TTC549 (cell line): Measurements from ENCODE around the gene ITGAD.

Source experiments
- FAIRE-seq: peaks from 2 replicates; lab custom pipeline; 2012; peaks lifted over from hg19 to GRCh38; lab: Jason Lieb, UNC

The ITGAD gene

GRCh38 chr16:31365131-31365865, 27.8 kb upstream of the ITGAD start:
- no peak for FAIRE-seq

- no peak for FAIRE-seq
Measured at GRCh38 chr16:31367853-31368252, 25.3 kb upstream of the ITGAD start.

GRCh38 chr16:31371008-31371407, 22.1 kb upstream of the ITGAD start:
- FAIRE-seq = no peak

GRCh38 chr16:31371619-31372484, 21.3 kb upstream of the ITGAD start:
- no peak for FAIRE-seq

GRCh38 chr16:31373235-31373634, 19.9 kb upstream of the ITGAD start:
- FAIRE-seq = no peak

- no peak for FAIRE-seq
Measured at GRCh38 chr16:31375231-31375630, 17.9 kb upstream of the ITGAD start.

- no peak for FAIRE-seq
Measured at GRCh38 chr16:31376705-31377104, 16.4 kb upstream of the ITGAD start.

- FAIRE-seq = no peak
Measured at GRCh38 chr16:31377210-31377903, 15.8 kb upstream of the ITGAD start.

GRCh38 chr16:31380201-31380600, 12.9 kb upstream of the ITGAD start:
- no peak for FAIRE-seq

GRCh38 chr16:31382485-31383161, 10.5 kb upstream of the ITGAD start:
- FAIRE-seq = no peak

- FAIRE-seq = no peak
Measured at GRCh38 chr16:31385680-31386079, 7.5 kb upstream of the ITGAD start.

- no peak for FAIRE-seq
Measured at GRCh38 chr16:31386157-31386984, 6.8 kb upstream of the ITGAD start.

- no peak for FAIRE-seq
Measured at GRCh38 chr16:31388535-31388934, 4.6 kb upstream of the ITGAD start.

- FAIRE-seq = no peak
Measured at GRCh38 chr16:31390504-31391041, 2.6 kb upstream of the ITGAD start.

GRCh38 chr16:31395647-31396046, 2.5 kb downstream of the ITGAD start:
- FAIRE-seq = no peak

- no peak for FAIRE-seq
Measured at GRCh38 chr16:31397096-31397660, 4.0 kb downstream of the ITGAD start.

- no peak for FAIRE-seq
Measured at GRCh38 chr16:31397701-31398100, 4.6 kb downstream of the ITGAD start.

- no peak for FAIRE-seq
Measured at GRCh38 chr16:31400191-31400590, 7.1 kb downstream of the ITGAD start.

GRCh38 chr16:31401436-31401835, 8.3 kb downstream of the ITGAD start:
- no peak for FAIRE-seq

- FAIRE-seq = no peak
Measured at GRCh38 chr16:31402687-31403086, 9.6 kb downstream of the ITGAD start.
